Psoas muscle (tissue), 8 donors: ENCODE results near the gene GATB. TPM values are rescaled to one million over a fixed set of nuclear protein-coding genes. Genes with fewer than 3 reads are reported as not detected.

Source experiments
- ATAC-seq, 4 donors: fragments of 200-7000 bp; cut with Tn5 transposase; one replicate each; pipeline ENCODE4 v1.9.1; 2020; ENCODE audit warnings: moderate library complexity in 3 of 4, mild to moderate bottlenecking in 2 of 4
- DNase-seq, 2 donors: peaks; one replicate each; pipeline ENCODE4 v3.0.0-alpha.2; 2020
- H3K27ac ChIP-seq: fragments of 200-600 bp; one replicate; pipeline ENCODE4 v1.8.0; 2022
- H3K27me3 ChIP-seq, 3 donors: fragments of 200-600 bp in 1 of 3; one replicate each; pipeline versions ENCODE4 v1.6.1 to v1.8.0; 2013 to 2022; ENCODE audit warnings: low read length in 2 of 3, mild to moderate bottlenecking in 2 of 3, moderate library complexity in 1 of 3; ENCODE audit not compliant: insufficient read depth in 3 of 3
- H3K36me3 ChIP-seq, 2 donors: fragments of 200-600 bp in 1 of 2; one replicate each; pipeline versions ENCODE4 v1.6.1 to v1.8.0; 2013 to 2022; ENCODE audit warnings: low read depth in 1 of 2, mild to moderate bottlenecking in 1 of 2, moderate library complexity in 1 of 2; ENCODE audit not compliant: insufficient read depth in 1 of 2
- H3K4me1 ChIP-seq: fragments of 200-600 bp; one replicate; pipeline ENCODE4 v1.8.0; 2022
- H3K4me3 ChIP-seq: fragments of 200-600 bp; one replicate; pipeline ENCODE4 v1.8.0; 2022; ENCODE audit warnings: mild to moderate bottlenecking
- H3K9me3 ChIP-seq: fragments of 200-600 bp; one replicate; pipeline ENCODE4 v1.8.0; 2022
- CTCF ChIP-seq: fragments of 200-600 bp; IDR thresholded peaks from one replicate; pipeline ENCODE4 v1.8.0; 2022; ENCODE audit warnings: antibody characterized with exemption
- WGBS, 3 donors: extraction: QIAGEN DNeasy Blood & Tissue Kit; methylation state at CpG; one replicate each; pipeline versions ENCODE4 v1.1.6 to v1.1.7; 2013; 5-methylcytosine and 5-hydroxymethylcytosine counted together
- intact Hi-C, 2 donors: fragments of 100-400 bp; cut with DNase I; formaldehyde crosslinking; loops; one replicate each; pipeline versions ENCODE4 v1.11.0 to v1.14.2; 2022
- polyA plus RNA-seq, 3 donors: library from polyadenylated mRNA; stranded (reverse); fragments of 200-250 nt; gene quantifications; one replicate each; pipeline ENCODE4 v1.2.3, GENCODE V29; 2013
- total RNA-seq, 4 donors: library from RNA; stranded (reverse); fragmentation: NEBNext Ultra II Directional in 2 of 4; extraction: Animal tissue kit (Norgen Biotek cat#: 25700) in 2 of 4; gene quantifications; one replicate each; pipeline versions ENCODE4 v1.2.1 to v1.2.4, GENCODE V29; 2021 to 2023
- donor health status: healthy with polysubstance abuse.
- donor health status: DM: no; HTN: no; CAD: no; lungs with moderate emphysema.
- donor health status: Bipolar disorder and iron deficiency.
- donor health status: healthy.
- donor health status: DM: yes; HTN: yes; CAD: no.
- donor health status: DM: no; HTN: no; CAD: no.
- donor health status: DM: no; HTN: no; CAD: no.
- donor health status: DM: yes; HTN: yes; CAD: no.

The GATB gene
- total and polyA plus RNA-seq, 7 donors, result 22.8 to 36.6 (median 28.3) TPM

DNA sequence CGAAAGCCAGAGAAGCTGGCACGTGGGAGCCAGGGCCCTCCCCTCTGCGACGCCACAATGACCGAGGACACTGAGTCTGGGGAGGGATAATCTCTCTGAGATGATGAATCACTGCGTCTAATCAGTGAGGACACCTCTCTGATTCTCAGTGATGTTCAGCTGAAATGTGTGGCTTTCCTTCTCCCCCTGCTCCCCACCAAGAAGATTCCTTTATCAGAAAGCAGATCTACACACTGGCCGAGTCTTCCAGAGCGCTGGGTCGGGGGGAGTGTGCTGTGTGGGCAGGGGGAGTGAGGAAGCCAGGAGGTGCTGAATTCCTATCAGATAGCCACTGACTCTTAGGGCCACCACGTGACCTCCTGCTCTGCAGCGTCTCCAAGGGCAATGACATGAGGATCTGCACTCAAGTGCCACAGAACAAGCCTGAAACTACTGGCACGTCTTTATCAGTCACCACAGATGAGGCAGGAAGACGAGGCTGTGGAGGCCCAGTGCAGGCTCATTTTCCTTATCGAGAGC, 89.2 kb downstream of the GATB start:
- Histone ChIP-seq H3K27ac (peak overlapping the region; percentile 93), H3K9me3 (no peaks in the 10 kb centered on the region), H3K4me3 (no peak overlapping the region), H3K36me3 (no peaks in the 10 kb centered on the region), H3K4me1 (peaks cover 82% of the 10 kb centered on the region), H3K27me3 (no peaks in the 10 kb centered on the region)
- 72 to 85% (median 80%) methylated on average over 14 of the region's 14 CpGs for WGBS, 3 donors
- ATAC-seq (no peak), DNase-seq (no peak)
- TF ChIP-seq CTCF, result no peak
- intact Hi-C loops, result no loop called here

GRCh38 chr4:151670843-151671242, 90.0 kb downstream of the GATB start:
- 24 to 64% (median 33%) methylated on average over 5 of the region's 5 CpGs for WGBS, 3 donors
- DNase-seq (peak in 1 of 2 donors; percentile 66), ATAC-seq (peak; percentile 73 to 79 (median 76))
- H3K27ac ChIP-seq, result peak overlapping the region; percentile 93
- TF ChIP-seq CTCF, result no peak
- no peaks in the 10 kb centered on the region for H3K27me3 ChIP-seq
- H3K9me3 ChIP-seq, result no peaks in the 10 kb centered on the region
- H3K4me1 ChIP-seq, result peaks cover 82% of the 10 kb centered on the region
- H3K4me3 ChIP-seq, result no peak overlapping the region
- no peaks in the 10 kb centered on the region for H3K36me3 ChIP-seq
- intact Hi-C loops, result no loop called here

DNA sequence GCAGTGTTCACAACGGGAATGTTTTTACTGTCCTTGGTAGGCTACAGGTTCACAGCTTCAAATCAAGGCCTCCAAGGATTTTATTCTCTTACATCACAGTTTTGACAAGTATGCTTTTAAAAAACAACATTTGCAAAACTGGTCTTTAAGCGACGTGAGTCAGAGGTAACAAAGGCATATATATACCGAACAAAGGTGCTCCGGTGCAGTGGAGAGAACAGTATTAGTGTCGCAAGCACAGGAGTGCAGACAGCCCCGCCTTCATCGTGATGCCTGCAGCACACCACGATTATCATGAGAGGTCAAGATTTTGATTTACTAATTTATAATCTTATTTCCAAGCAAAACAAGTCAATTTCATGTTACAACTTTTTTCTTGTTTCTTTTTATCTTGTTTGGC, 90.8 kb downstream of the GATB start:
- no peak for DNase-seq
- peak overlapping the region; percentile 93 for H3K27ac ChIP-seq
- intact Hi-C loops, result no loop called here
- no peak for ATAC-seq
- H3K4me1 ChIP-seq, result peaks cover 80% of the 10 kb centered on the region
- H3K4me3 ChIP-seq, result no peak overlapping the region
- TF ChIP-seq CTCF, result no peak
- WGBS, 3 donors, result 88 to 90% (median 89%) methylated on average over 9 of the region's 9 CpGs
- H3K36me3 ChIP-seq, result no peaks in the 10 kb centered on the region
- H3K27me3 ChIP-seq, result no peaks in the 10 kb centered on the region
- H3K9me3 ChIP-seq, result no peaks in the 10 kb centered on the region

DNA sequence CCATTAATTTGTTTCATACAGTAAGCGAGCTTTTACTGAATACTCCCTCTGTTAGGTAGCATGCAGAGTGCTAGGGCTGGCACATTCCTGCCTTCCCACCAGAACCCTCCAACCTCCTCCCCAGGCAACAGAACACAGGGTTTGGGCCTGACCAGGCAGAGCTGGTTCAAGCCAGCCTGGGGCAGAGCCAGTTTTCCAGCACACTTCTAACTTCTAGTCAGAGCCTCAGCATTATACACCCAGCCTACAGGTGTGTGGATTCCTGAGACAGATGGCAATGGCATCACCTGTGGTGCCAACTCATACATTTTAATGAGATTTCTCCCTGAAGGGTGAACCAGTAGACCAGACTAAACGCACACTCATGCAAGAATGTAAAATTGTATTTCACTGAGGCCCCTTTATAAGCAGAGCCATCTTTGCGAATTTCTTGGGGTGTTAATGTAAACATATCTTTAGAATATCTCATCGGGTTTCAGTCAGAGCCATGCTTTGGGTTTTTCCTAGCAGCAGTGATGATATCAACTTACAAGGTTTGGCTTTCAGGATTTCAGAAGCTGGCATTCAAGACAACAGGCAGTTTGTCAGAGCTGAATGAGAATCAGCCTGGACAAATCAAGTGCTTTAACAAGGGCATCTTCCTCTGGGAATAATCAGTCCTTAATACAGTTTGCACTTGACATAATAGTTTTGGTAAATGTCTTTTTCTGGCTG, 92.0 kb downstream of the GATB start:
- DNase-seq, result no peak
- TF ChIP-seq CTCF, result no peak
- Histone ChIP-seq H3K4me1 (peaks cover 70% of the 10 kb centered on the region), H3K27ac (peak overlapping the region; percentile 93), H3K9me3 (no peaks in the 10 kb centered on the region), H3K4me3 (no peak overlapping the region), H3K36me3 (peaks cover 0 to 8% of the 10 kb centered on the region in 2 donors), H3K27me3 (no peaks in the 10 kb centered on the region)
- intact Hi-C loops, result no loop called here
- 50 to 63% (median 54%) methylated on average over 4 of the region's 4 CpGs for WGBS, 3 donors
- ATAC-seq, result no peak
